ENCODE results near the gene RABEPK. TPM values are rescaled to one million over a fixed set of nuclear protein-coding genes. Genes with fewer than 3 reads are reported as not detected.
A peak's percentile ranks its signal among the peaks of the same experiment; 100 is the strongest.
"Not testable (repeated sequence)": the region's sequence is repeated elsewhere in the genome, so short reads cannot be mapped to it uniquely, and the experiment has no call there.

The RABEPK gene
- total RNA-seq, 1 donor from 2014 or later = 20.4 TPM

DNA sequence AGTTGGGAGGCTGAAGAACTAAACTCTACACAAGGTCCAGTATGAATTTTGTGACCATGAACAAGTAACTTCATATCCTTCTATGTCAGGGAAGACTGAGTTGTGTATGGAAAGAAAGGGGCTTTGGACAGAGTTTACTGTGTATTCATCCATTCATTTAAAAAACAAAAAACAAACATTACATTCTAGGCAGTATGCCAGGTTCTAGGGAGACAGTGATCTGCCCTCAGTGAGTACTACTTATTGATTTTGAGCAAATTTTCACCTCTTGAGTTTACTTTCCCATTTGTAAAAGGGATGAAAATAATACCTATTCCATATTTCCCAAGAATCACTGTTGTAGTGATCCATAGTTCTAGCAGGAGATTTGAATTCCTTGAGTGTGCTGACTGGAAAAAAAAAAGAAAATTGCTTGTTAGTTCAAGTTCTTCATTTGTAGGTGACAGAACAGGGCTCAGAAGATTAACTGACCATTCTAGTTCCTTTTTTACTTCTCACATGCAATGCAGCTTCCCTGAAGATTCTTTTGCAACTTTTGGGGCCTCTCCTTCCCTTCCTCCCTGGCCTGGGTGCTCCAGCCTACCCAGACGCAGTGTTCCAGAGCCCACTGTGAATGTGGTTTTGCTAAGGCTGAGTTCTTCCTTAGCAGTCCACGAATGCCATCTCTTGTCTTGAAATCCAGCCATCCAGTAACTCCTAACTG lies 58.6 kb downstream of the RABEPK start:
- Histone ChIP-seq H3K36me3 (peaks cover 0 to 4% of the 10 kb centered on the region in 2 donors), H3K4me1 (peaks cover 0 to 16% of the 10 kb centered on the region in 2 donors), H3K27me3 (no peaks in the 10 kb centered on the region), H3K9me3 (no peaks in the 10 kb centered on the region), H3K27ac (no peak overlapping the region), H3K4me3 (no peak overlapping the region)
- no peak for DNase-seq (ENCODE audit: low spot score in 2 of 2)
- TF ChIP-seq, protein P1, sequence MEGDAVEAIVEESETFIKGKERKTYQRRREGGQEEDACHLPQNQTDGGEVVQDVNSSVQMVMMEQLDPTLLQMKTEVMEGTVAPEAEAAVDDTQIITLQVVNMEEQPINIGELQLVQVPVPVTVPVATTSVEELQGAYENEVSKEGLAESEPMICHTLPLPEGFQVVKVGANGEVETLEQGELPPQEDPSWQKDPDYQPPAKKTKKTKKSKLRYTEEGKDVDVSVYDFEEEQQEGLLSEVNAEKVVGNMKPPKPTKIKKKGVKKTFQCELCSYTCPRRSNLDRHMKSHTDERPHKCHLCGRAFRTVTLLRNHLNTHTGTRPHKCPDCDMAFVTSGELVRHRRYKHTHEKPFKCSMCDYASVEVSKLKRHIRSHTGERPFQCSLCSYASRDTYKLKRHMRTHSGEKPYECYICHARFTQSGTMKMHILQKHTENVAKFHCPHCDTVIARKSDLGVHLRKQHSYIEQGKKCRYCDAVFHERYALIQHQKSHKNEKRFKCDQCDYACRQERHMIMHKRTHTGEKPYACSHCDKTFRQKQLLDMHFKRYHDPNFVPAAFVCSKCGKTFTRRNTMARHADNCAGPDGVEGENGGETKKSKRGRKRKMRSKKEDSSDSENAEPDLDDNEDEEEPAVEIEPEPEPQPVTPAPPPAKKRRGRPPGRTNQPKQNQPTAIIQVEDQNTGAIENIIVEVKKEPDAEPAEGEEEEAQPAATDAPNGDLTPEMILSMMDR (IDR thresholded peaks at IDR 0.05) = no peak
- intact Hi-C loops (cut with DNase I) = no loop called here

DNA sequence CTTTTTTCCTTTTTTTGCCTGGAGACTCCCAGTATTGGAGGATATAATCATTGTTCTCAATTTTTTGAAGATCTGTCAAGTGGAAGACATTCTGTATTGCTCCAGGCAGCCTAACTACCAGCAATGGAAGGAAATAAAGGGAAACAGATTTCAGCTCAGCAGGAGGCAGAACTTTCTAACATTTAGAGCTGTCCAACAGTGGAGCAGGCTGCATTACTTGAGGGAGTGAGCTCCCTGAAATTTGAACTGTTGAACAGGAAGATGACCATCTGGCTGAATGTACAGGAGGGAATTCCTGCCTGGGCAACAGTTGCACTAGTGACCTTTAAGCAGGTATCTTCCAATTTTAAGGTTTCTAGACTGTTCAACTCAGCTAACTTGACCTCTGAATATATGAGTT lies 60.2 kb downstream of the RABEPK start:
- Histone ChIP-seq H3K4me3 (no peak overlapping the region), H3K9me3 (no peaks in the 10 kb centered on the region), H3K27ac (no peak overlapping the region), H3K4me1 (peaks cover 0 to 17% of the 10 kb centered on the region in 2 donors), H3K36me3 (peaks cover 0 to 8% of the 10 kb centered on the region in 2 donors), H3K27me3 (no peaks in the 10 kb centered on the region)
- TF ChIP-seq, protein P1 (IDR thresholded peaks at IDR 0.05) = no peak
- intact Hi-C loops (cut with DNase I) = loop anchor here (5.0 kb wide), 3 partner anchors 58 to 398 kb away; partner anchors contain the start of genes ARPC5L, GOLGA1, RABEPK and RPL35
- DNase-seq (ENCODE audit: low spot score in 2 of 2) = no peak

DNA sequence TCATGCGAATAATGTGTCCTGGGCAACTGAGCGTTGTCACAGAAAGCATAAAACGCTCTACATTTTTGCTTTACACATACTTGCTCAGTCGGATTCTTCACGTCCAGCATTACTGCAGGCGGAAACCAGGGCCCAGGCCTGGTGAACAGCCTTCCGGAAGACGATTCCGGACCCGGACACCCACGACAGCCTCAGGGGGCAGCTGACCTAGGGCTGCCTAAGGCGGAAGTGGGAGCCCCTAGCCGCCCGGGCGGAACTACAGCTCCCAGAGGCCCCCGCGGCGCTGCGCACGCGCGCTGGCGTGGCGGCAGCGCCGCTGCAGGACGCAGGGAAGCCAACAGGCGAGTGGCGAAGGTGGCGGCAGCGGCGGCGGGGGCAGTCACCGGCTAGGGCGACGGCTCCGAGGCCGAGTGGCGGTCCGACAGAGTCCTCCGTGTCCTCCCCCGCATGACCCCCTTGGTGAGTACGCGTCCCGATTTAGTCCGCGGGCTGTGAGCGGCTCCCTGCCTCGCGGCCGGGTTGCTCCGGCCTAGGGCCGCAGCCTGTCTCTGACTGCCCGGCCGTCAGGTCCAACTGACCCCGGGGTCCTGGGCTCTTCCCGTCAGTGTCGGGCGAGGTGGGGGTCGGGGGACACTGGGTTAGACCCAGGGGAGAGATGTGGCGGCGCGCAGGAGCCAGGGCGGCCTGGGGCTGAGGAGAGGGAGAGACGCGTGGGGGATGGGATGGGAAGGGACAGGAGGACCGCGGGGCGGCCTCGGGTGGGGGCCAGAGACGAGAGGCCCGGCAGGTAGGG lies 61.4 kb downstream of the RABEPK start, which contains the start of gene GAPVD1:
GAPVD1 (plus strand) TSS at position 326 of the 793 bp plus-strand sequence. CDS start 37,096 bp downstream, outside the sequence.
- H3K4me3 ChIP-seq = peak within 1 kb of the TSS; percentile 94 to 99
- intact Hi-C loops (cut with DNase I) = loop anchor here (1.0 to 5.0 kb wide), 4 partner anchors 20 to 399 kb away; partner anchors contain the start of genes ARPC5L, GOLGA1, HSPA5 and RABEPK

DNA sequence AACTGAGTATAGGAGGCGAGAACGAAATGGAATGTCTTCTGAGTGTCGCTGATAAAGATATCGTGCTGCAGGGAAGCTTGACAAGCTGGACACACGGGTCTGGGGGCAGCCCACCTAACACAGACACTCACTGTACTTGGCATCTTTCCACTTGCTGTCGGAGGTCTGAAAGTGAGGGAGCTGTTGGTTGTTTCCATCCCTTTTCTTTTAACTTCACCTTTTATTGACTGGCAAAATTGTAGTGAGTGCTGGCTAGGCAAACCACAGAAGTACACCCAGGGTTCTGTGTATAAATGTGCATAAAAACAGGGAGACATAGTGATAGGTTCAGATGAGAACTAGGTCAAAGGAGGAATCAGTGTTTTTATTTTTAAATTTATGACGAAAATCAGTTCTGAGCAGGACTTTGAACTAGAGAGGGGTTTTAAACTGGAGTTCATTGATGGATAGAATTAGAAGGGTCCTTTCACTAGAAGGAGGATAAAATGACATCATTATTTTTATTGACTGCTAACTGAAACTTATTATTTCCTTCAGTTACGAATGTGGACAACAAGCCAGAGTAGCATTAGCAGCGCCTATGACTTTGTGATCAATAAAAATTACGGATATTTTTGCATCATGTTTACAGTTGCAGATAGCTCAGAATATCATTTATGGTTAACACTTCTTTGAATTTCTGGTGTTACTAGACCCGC lies 62.1 kb downstream of the RABEPK start:
- H3K9me3 ChIP-seq = no peaks in the 10 kb centered on the region
- intact Hi-C loops (cut with DNase I) = loop anchor here (5.0 kb wide), 3 partner anchors 60 to 400 kb away; partner anchors contain the start of genes ARPC5L, GOLGA1, RABEPK and RPL35
- peak overlapping the region; percentile 94 to 99 for H3K4me3 ChIP-seq
- peaks cover 0 to 17% of the 10 kb centered on the region in 2 donors for H3K4me1 ChIP-seq
- peak overlapping the region; percentile 75 to 78 for H3K27ac ChIP-seq
- DNase-seq (ENCODE audit: low spot score in 2 of 2) = no peak
- peaks cover 0 to 14% of the 10 kb centered on the region in 2 donors for H3K36me3 ChIP-seq
- no peaks in the 10 kb centered on the region for H3K27me3 ChIP-seq
- TF ChIP-seq, protein P1 (IDR thresholded peaks at IDR 0.05) = no peak

More for the DNA sequence above, 61.4 kb downstream of the RABEPK start, which contains the start of gene GAPVD1:
- H3K27ac ChIP-seq = peak within 1 kb of the TSS; percentile 75 to 78
- peak; percentile 43 to 94 for DNase-seq (ENCODE audit: low spot score in 2 of 2)
- H3K36me3 ChIP-seq = peaks cover 0 to 11% of the 10 kb centered on the region in 2 donors
- no peaks in the 10 kb centered on the region for H3K9me3 ChIP-seq
- TF ChIP-seq, protein P1 (IDR thresholded peaks at IDR 0.05) = peak in 2 of 3 experiments; percentile 34 to 45
- peaks cover 0 to 17% of the 10 kb centered on the region in 2 donors for H3K4me1 ChIP-seq
- H3K27me3 ChIP-seq = no peaks in the 10 kb centered on the region

DNA sequence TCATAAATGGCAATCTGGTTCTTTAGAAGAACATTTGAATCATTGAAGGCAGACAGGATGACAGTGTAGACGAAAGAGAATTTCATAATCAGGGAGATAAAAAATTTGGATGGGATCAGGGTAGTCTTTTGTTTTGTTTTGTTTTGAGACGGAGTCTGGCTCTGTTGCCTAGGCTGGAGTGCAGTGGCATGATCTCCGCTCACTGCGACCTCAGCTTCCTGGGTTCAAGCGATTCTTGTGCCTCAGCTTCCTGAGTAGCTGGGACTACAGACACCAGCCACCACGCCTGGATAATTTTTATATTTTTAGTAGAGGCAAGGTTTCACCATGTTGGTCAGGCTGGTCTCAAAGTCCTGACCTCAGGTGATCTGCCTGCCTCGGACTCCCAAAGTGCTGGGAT lies 63.7 kb downstream of the RABEPK start:
- intact Hi-C loops (cut with DNase I) = loop anchor here (5.0 kb wide), 3 partner anchors 62 to 402 kb away; partner anchors contain the start of genes ARPC5L, GOLGA1, RABEPK and RPL35
- Histone ChIP-seq H3K4me1 (peaks cover 0 to 17% of the 10 kb centered on the region in 2 donors), H3K36me3 (peaks cover 0 to 14% of the 10 kb centered on the region in 2 donors)
- not testable (repeated sequence) for H3K27me3 ChIP-seq; H3K4me3 ChIP-seq; DNase-seq (ENCODE audit: low spot score in 2 of 2); H3K9me3 ChIP-seq; H3K27ac ChIP-seq
